Neural cell (in vitro differentiated cells): ENCODE data around the gene PRRX1. TPM values are rescaled to one million over a fixed set of nuclear protein-coding genes. Genes with fewer than 3 reads are reported as not detected.

ENCODE experiments used
- H2AFZ ChIP-seq: fragments of 200-600, 300-800 bp; sonication (generic), shearing (Covaris generic); 2 replicates; pipeline ENCODE4 v1.6.0; 2014; ENCODE audit warnings: low read depth, mild to moderate bottlenecking, antibody characterized with exemption, low read length, moderate library complexity
- H3F3A ChIP-seq: fragments of 200-600 bp; shearing (Covaris generic); 2 replicates; pipeline ENCODE4 v1.6.1; 2016; ENCODE audit warnings: mild to moderate bottlenecking, moderate library complexity, mixed read lengths, antibody characterized with exemption, low read length; ENCODE audit not compliant: insufficient read depth, poor library complexity, severe bottlenecking
- H3K27ac ChIP-seq: fragments of 200-600, 300-800 bp; sonication (generic), shearing (Covaris generic); 2 replicates; pipeline ENCODE4 v1.5.1; 2014; ENCODE audit warnings: mild to moderate bottlenecking, low read length, moderate library complexity
- H3K27me3 ChIP-seq: fragments of 300-800, 200-600 bp; sonication (generic), shearing (Covaris generic); 2 replicates; pipeline ENCODE4 v1.6.0; 2014; ENCODE audit warnings: mild to moderate bottlenecking, low read depth, low read length, moderate library complexity; ENCODE audit not compliant: insufficient read depth
- H3K36me3 ChIP-seq: fragments of 300-800, 200-600 bp; sonication (generic), shearing (Covaris generic); 2 replicates; pipeline ENCODE4 v1.5.1; 2014; ENCODE audit warnings: mild to moderate bottlenecking, antibody characterized with exemption, low read length, moderate library complexity; ENCODE audit not compliant: insufficient read depth
- H3K4me2 ChIP-seq: fragments of 300-800, 200-600 bp; sonication (generic), shearing (Covaris generic); 2 replicates; pipeline ENCODE4 v1.6.0; 2014; ENCODE audit warnings: mild to moderate bottlenecking, low read length
- H3K4me3 ChIP-seq: fragments of 300-800, 200-600 bp; sonication (generic), shearing (Covaris generic); 2 replicates; pipeline ENCODE4 v1.5.1; 2014; ENCODE audit warnings: mild to moderate bottlenecking, low read length, moderate library complexity
- H3K79me2 ChIP-seq: fragments of 200-600 bp; shearing (Covaris generic); replicated peaks from 2 replicates; pipeline ENCODE4 v1.6.0; 2014; ENCODE audit warnings: mild to moderate bottlenecking, low read length, moderate library complexity; ENCODE audit not compliant: insufficient read depth
- H3K9ac ChIP-seq: fragments of 300-800, 200-600 bp; sonication (generic), shearing (Covaris generic); 2 replicates; pipeline ENCODE4 v1.6.1; 2016; ENCODE audit warnings: mild to moderate bottlenecking, low read length, mixed read lengths
- H3K9me2 ChIP-seq: fragments of 200-600 bp; shearing (Covaris generic); 2 replicates; pipeline ENCODE4 v1.6.1; 2016; ENCODE audit warnings: mild to moderate bottlenecking, low read length, mixed read lengths; ENCODE audit not compliant: insufficient read depth
- H3K9me3 ChIP-seq: fragments of 200-600, 300-800 bp; sonication (generic), shearing (Covaris generic); 2 replicates; pipeline ENCODE4 v1.6.1; 2016; ENCODE audit warnings: mild to moderate bottlenecking, mixed run types, low read length, moderate library complexity, mixed read lengths
- H4K20me1 ChIP-seq: fragments of 200-600 bp; shearing (Covaris generic); 2 replicates; pipeline ENCODE4 v1.6.1; 2016; ENCODE audit warnings: mild to moderate bottlenecking, mixed run types; ENCODE audit not compliant: insufficient read depth
- CTCF ChIP-seq: fragments of 450-650 bp; IDR thresholded peaks from 2 replicates; pipeline ENCODE4 v1.5.1; 2014; ENCODE audit warnings: antibody characterized with exemption, mild to moderate bottlenecking, moderate library complexity; ENCODE audit not compliant: poor library complexity, severe bottlenecking
- EP300 ChIP-seq: fragments of 450-650 bp; conservative IDR thresholded peaks from 2 replicates; pipeline ENCODE4 v1.6.1; 2014; ENCODE audit warnings: antibody characterized with exemption, mild to moderate bottlenecking, moderate library complexity; ENCODE audit not compliant: poor library complexity, severe bottlenecking
- EZH2 ChIP-seq: fragments of 200-600, 300-800 bp; shearing (Covaris generic), sonication (generic); IDR thresholded peaks from 2 replicates; pipeline ENCODE4 v1.6.1; 2014; ENCODE audit warnings: antibody characterized with exemption, low read length, borderline replicate concordance, mild to moderate bottlenecking; ENCODE audit not compliant: insufficient read depth, poor library complexity, severe bottlenecking
- MXI1 ChIP-seq: fragments of 450-650 bp; conservative IDR thresholded peaks from 2 replicates; pipeline ENCODE4 v1.6.1; 2014; ENCODE audit warnings: antibody characterized with exemption, mild to moderate bottlenecking; ENCODE audit not compliant: poor library complexity, severe bottlenecking
- POLR2AphosphoS5 ChIP-seq: IDR thresholded peaks from 2 replicates; pipeline ENCODE4 v1.6.1; 2012
- RAD21 ChIP-seq: fragments of 450-650 bp; conservative IDR thresholded peaks from 2 replicates; pipeline ENCODE4 v1.6.1; 2014; ENCODE audit warnings: antibody characterized with exemption, mild to moderate bottlenecking, moderate library complexity
- REST ChIP-seq: IDR thresholded peaks from 2 replicates; pipeline ENCODE4 v1.6.1; 2012; ENCODE audit warnings: borderline replicate concordance
- SMC3 ChIP-seq: fragments of 450-650 bp; conservative IDR thresholded peaks from 2 replicates; pipeline ENCODE4 v1.6.1; 2014; ENCODE audit warnings: antibody characterized with exemption, mild to moderate bottlenecking, moderate library complexity; ENCODE audit not compliant: poor library complexity
- TAF1 ChIP-seq: IDR thresholded peaks from 2 replicates; pipeline ENCODE4 v1.6.1; 2012; ENCODE audit warnings: low read depth
- polyA plus RNA-seq: library from polyadenylated mRNA; depleted of rRNA; stranded (reverse); fragments of >200 nt; gene quantifications from 2 replicates; pipeline ENCODE4 v1.2.3, GENCODE V29; 2014

The PRRX1 gene
- polyA plus RNA-seq, 1 donor from 2014 or later: 0.10 TPM

GRCh38 chr1:170729225-170730002, 65.5 kb downstream of the PRRX1 start:
- no peak overlapping the region for H3K4me2 ChIP-seq
- no peaks in the 10 kb centered on the region for H3K9me3 ChIP-seq
- TF ChIP-seq POLR2AphosphoS5: no peak
- TF ChIP-seq EZH2: no peak
- TF ChIP-seq EP300: no peak
- no peak for TF ChIP-seq RAD21
- no peak for TF ChIP-seq CTCF
- TF ChIP-seq TAF1: no peak
- no peak for TF ChIP-seq MXI1
- no peak for TF ChIP-seq SMC3
- TF ChIP-seq REST: no peak
- no peaks in the 10 kb centered on the region for H3K79me2 ChIP-seq
- no peaks in the 10 kb centered on the region for H4K20me1 ChIP-seq
- no peak overlapping the region for H3K4me3 ChIP-seq
- no peak overlapping the region for H3K27ac ChIP-seq
- no peaks in the 10 kb centered on the region for H3K27me3 ChIP-seq
- H3K36me3 ChIP-seq: no peaks in the 10 kb centered on the region
- no peaks in the 10 kb centered on the region for H3K9me2 ChIP-seq
- H2AFZ ChIP-seq: no peak overlapping the region
- no peaks in the 10 kb centered on the region for H3F3A ChIP-seq
- H3K9ac ChIP-seq: no peak overlapping the region

GRCh38 chr1:170730014-170730413, 66.1 kb downstream of the PRRX1 start:
- Histone ChIP-seq H3F3A (no peaks in the 10 kb centered on the region), H3K4me3 (no peak overlapping the region), H3K27ac (no peak overlapping the region), H3K27me3 (no peaks in the 10 kb centered on the region), H3K79me2 (no peaks in the 10 kb centered on the region), H3K9ac (no peak overlapping the region), H3K36me3 (no peaks in the 10 kb centered on the region), H3K9me3 (no peaks in the 10 kb centered on the region), H3K4me2 (no peak overlapping the region), H4K20me1 (no peaks in the 10 kb centered on the region), H2AFZ (no peak overlapping the region), H3K9me2 (no peaks in the 10 kb centered on the region)
- TF ChIP-seq EZH2: no peak
